Stimulated activated CD8-positive, alpha-beta memory T cell treated with anti-CD3 and anti-CD28 coated beads, Interleukin-4, amount 100 ng/mL, for 4 hours (primary cell): Measurements from ENCODE around the gene FAM217A.
"Not testable (repeated sequence)": the region's sequence is repeated elsewhere in the genome, so short reads cannot be mapped to it uniquely, and the experiment has no call there.

Experiments
- DNase-seq, 2 donors: peaks; one replicate each; pipeline ENCODE4 v3.0.0-alpha.2; 2020; ENCODE audit warnings: low read depth in 2 of 2, low spot score in 1 of 2

The FAM217A gene

GRCh38 chr6:4078691-4079471 is at the start of gene FAM217A:
Gene FAM217A, minus strand, starts transcription at chr6:4079137. Its CDS starts 1,723 bp downstream, at chr6:4077414.
- DNase-seq: no peak

- no peak for DNase-seq
Measured at GRCh38 chr6:4128072-4128471, 49.1 kb upstream of the FAM217A start.

DNA sequence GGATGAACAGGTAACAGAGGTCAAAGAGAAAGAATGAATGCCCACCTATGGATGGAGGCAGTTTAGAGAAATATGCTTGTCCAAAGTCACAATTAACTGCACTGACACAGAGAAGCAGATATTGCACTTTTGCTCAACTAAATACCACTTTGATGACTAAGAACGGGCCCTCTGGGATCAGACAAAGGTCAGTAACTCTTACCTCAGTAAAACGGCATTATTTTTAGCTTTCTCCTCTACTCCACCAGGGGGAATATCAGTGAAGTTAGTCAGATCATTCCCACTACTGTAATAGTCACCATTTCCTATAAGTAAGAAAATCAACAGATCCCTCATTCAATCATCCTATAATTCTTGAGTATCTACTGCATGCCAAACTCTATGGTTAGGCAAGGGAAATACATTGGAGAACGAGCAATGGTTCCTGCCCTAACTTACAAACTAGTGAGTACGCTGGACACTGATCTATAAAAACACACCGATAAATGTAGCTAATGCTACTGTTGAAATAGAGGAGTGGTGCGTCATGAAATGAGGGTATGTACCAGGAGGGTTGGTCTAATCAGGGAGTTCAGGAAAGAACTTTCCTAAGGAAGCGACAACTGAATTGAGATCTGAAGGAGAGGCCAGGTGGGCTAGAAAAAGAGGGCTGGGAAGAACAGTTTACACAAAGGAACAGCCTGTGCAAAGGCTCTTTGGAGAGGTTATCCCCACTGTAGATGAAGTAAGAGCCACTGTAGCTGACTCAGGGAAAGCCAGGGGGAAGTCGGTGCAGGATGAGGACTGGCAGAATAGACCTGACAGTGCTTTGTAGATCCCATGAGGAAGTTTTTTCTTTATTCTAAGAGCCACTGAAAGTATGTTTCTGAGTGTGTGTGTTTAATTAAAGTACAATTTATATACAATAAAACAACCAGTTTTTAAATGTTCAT is 47.3 kb upstream of the FAM217A start:
- no peak for DNase-seq

GRCh38 chr6:4125500-4125899 is 46.6 kb upstream of the FAM217A start:
- DNase-seq: no peak

DNA sequence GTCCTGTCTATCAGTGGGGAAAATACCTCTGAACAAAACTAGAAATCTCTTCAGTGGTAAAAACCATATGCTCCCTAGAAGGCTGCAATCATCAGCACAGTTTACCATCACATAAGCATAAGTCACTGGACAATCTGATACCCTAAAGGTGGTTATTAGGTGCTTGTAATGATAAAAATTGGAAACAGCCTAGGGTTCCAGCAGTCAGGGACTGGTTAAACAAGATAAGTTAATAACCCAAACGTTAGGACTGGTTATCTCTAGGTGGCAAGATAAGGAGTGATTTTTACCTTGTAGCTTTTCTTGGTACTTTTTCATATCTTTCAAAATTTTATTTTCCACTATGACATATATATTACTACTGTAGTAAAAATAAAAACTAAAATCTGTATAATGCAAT is 45.4 kb upstream of the FAM217A start:
- no peak for DNase-seq

DNA sequence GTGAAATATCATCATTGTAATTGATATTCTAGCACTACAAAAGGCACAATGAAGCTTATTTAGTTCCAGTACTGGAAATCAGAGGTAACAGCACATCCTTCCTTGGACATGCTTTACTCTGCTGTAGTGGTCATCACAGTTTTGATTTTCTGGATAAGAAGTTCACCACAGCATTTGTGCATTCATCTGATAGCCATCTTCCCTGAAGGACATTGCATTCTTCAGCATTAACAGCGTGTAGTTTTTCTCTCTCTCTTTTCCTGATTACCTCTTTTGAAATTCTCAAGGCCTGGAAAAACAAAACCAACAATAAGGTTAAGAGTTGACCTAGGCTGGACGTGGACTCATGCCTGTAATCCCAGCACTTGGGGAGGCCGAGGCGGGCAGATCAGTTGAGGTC is 36.8 kb upstream of the FAM217A start:
- no peak for DNase-seq

GRCh38 chr6:4114123-4114522 is 35.2 kb upstream of the FAM217A start:
- DNase-seq: no peak

GRCh38 chr6:4113649-4114048 is 34.7 kb upstream of the FAM217A start:
- DNase-seq: no peak

DNA sequence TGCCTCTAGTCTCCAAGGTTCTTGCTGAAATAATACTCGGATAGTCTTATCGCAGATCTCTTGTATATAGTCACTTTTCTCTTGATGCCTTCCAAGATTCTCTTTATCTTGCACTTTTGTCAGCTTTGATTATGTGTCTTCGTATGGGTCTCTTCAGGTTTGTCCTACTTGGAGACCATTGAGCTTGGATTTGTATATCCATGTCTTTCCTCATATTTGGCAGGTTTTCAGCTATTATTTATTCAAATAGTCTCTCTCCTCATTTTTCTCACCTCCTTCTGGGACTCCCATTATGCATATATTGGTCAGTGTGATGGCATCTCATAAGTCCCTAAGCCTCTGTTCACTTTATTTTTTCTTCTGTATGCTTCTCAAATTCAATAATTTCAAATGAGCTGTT is 33.4 kb upstream of the FAM217A start:
- DNase-seq: no peak

DNA sequence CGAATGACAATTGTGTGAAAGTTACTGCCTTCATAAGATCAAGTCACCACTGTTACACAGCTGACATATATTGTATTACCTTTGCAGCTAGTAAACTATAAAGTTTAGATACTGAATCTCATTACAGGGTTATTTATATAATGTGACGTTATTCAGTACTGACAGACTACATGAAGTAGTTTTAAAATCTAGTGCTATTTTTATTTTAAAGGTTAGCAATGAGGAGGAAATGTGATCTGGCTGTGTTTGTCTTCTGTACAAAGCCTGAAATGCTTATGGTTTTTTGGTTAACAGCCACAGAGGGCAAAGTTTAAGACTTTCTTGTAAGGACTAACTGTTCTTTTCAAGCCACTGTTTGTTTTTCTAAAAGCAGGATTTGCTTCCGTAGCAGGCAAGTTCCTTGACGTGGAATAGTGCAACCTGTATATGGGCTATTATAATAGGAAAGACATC is 30.5 kb upstream of the FAM217A start:
- DNase-seq: not testable (repeated sequence)

DNA sequence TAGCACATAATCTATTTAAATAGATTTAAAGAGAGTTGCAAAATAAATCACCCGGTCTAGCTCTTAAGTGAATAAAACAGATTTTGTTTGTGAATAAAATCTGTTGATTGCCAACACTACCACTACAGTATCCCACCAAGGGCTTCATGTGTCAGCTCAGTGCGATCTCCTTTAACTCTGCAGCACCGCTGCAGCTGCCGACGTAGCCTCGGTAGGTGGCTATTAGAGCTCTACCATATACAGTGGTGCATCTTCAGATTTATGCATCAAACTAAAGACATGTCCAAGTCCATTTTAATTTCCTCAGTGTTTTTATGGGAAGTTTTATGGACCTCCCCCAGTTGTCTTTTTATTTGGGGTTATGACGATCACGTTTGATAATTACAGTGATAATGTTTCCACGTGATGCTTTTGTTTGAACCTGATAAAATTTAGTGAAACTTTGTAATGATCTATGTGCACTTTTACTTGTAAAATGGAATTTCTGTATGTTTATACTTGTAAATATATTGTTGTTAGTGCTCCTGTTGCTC is 29.7 kb upstream of the FAM217A start:
- no peak for DNase-seq

GRCh38 chr6:4107873-4108272 is 28.9 kb upstream of the FAM217A start:
- no peak for DNase-seq

GRCh38 chr6:4105980-4106536 is 27.1 kb upstream of the FAM217A start:
- DNase-seq: no peak

GRCh38 chr6:4103929-4104328 is 25.0 kb upstream of the FAM217A start:
- DNase-seq: no peak

GRCh38 chr6:4102687-4103244 is 23.8 kb upstream of the FAM217A start:
- no peak for DNase-seq

DNA sequence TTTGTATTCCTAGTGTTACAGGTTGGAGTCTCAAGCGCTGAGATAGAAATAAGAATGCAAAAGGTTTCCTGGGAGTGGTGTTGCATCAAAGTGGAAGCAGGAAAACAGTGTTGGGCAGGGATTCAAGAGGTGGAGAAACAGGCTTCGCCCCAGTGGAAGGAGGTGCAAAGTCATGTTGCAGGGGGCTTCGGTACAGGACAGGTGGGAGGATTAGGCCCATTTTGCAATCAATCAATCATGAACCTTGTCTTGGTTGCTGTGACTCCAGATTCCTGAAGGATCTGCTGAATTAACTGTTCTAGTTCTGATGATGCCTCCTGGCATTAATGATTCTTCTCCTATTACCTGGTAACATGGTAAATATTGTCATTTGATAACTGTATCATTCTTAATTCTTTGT is 22.4 kb upstream of the FAM217A start:
- no peak for DNase-seq

- DNase-seq: no peak
Measured at GRCh38 chr6:4100655-4101054, 21.7 kb upstream of the FAM217A start.

- no peak for DNase-seq
Measured at GRCh38 chr6:4093288-4093687, 14.4 kb upstream of the FAM217A start.

DNA sequence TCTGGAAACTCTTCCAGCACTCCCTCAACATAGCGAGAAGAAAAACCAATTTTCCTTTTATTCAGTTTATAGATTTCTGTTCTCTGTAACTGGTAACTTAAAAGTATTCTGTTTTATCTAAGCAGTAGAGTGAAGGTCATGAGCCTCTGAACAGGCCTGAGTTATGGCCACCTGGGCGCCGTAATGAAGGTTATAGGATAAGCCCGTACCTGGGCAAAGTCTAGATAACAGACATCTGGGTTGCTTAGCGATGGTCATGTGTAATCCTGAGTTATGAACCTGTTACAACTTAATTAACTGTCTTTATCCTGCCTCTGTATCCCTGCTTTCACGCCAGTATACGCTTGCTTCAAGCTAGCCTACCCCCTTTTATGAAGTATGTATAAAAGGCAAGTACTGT is 13.0 kb upstream of the FAM217A start:
- no peak for DNase-seq

- not testable (repeated sequence) for DNase-seq
Measured at GRCh38 chr6:4090043-4090442, 11.1 kb upstream of the FAM217A start.

- DNase-seq: no peak
Measured at GRCh38 chr6:4088704-4089103, 9.8 kb upstream of the FAM217A start.
